ENCODE measurements around the gene ROR2.
A peak's percentile ranks its signal among the peaks of the same experiment; 100 is the strongest.

ROR2 gene

DNA sequence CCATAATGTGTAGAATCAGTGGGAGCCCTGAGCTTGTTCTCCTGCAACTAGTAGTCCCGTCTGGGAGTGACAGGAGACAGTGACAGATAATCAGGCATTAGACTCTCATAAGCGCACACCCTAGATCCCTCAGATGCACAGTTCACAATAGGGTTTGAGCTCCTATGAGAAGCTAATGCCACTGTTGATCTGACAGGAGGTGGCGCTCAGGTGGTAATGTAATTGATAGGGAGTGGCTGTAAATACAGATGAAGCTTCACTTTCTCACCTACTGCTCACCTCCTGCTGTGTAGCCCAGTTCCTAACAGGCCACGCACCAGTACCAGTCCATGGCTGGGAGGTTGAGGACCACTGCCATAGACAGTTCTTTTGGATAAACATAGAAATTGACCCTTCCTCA lies 188.7 kb downstream of the ROR2 start:
- DNase-seq (ENCODE audit: insufficient read length, low spot score): no peak
- FAIRE-seq: no peak

DNA sequence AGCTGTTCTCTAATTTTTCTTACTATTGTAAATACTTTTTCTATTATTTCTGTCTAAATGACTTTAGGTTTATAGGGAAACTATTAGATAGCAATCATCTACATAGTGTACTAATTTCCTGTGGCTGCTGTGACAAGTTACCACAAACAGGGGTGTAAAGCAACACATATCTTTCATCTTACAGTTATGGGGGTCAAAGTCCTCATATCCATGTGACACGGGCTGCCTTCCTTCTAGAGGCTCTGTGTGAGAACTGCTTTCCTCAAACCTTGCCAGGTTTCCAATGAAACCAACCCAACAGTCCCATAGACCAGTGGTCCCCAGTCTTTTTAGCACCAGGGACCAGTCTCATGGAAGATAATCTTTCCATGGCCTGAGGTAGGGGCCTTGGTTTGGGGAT lies 189.1 kb downstream of the ROR2 start:
- DNase-seq (ENCODE audit: insufficient read length, low spot score): no peak
- no peak for FAIRE-seq

DNA sequence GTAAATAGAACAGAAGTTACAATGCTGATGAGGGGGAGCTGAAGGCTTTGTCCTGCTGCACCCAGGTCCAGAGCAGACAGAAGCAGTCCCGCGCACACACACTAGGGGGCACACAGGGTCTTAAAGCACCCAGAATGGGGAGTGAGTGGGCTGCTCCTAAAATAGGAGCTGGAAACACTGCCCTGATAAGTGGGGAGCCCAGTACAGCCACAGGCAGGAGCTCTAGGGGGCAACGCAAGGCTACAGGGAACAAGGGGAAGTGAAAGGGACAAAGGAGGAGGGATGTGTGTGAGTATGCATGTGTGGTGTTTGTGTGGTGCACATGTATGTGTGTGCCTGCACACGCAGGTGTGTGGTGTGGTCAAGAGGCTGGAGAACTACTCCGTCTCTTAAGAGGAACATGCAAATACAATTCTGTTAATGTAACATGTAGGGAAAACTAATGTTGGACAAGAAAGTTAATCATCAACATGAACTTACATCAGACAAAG lies 191.5 kb downstream of the ROR2 start:
- FAIRE-seq (no peak), DNase-seq (ENCODE audit: insufficient read length, low spot score) (peak; percentile 50)

DNA sequence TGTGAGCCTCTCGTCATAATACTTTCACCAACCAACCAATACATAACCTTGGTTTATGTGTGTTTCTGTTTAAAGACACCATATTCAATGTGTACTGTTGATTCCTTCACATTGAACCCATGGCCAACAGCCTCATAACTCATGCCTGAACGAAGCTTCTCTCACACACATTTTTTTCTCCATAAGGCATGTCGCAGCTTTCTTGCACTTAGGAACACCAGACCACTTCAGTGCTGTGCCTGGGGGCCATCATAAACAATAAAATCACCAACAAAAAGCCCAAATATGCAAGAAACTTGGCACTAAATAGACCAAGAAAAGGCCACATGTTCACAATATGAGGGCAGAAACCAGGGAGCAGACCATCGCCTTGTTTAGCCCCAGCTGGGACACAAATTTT lies 192.2 kb downstream of the ROR2 start:
- no peak for FAIRE-seq

DNA sequence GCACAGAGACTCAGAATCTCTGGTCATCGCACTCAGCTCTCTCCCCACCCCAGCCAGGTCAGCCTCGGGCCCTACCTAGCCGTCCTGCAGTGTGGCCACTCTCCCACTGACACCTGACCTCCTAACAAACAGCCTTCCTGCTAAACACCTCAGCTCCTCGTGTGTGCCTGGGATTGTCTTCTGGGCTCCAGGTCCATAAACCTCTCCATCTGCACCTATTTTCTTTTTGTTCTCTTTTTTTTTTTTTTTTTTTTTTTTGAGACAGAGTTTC lies 193.6 kb downstream of the ROR2 start:
- no peak for DNase-seq (ENCODE audit: insufficient read length, low spot score)
- FAIRE-seq: no peak

More for the DNA sequence above, 192.2 kb downstream of the ROR2 start:
- no peak for DNase-seq (ENCODE audit: insufficient read length, low spot score)

DNA sequence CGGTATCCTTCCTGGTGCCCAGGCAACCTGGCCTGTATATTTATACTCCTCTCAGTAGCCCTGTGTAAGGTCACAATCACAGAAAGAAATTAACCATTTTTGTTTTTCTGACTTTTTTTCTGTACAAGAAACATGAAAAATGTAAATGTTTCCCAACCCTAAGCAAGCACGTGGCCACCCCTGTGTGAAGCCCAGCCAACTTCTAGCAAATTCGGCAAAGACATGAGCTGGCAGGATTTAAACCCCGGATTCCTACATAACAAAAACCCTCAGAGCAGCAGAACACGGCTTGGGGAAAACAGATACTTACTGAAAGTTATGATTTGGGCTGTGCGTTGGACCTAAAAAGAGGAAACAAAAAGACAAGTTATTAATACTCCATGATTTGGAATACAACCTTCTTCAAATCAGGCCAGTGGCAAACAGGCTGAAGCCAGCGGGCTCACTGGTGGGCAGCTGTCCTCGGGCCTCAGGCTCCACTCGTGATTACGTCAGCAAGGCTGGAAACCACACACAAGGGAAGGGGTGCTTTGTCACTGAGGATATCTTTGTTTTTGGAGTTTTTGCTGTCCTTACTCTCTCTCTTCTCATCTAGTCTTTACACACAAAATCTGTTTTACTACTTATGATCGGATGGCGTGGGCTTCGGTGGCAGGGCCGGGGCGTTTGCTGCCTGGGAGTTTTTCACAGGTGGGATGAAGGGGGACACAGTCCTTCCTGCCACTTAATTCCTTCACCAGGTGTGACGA lies 194.1 kb downstream of the ROR2 start:
- DNase-seq (ENCODE audit: insufficient read length, low spot score): no peak
- no peak for FAIRE-seq

DNA sequence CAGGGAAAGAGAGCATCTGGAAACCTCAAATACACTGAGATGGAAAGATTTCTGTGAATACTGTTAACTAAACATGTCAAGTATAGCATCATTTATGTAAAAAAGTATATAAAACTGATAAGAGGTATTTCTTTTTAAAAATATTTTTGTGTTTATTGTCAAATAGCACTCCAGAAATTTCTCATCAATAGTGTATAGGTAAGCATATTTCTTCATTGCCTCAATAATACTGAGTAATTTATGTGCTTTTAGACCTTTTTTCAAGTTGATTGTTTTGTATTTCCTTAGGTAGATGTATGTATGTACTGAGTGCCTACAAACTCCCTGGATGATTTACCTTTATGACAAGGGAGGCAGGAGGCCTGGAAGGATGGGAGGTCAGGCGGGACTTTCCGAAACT lies 196.3 kb downstream of the ROR2 start:
- DNase-seq (ENCODE audit: insufficient read length, low spot score): no peak

DNA sequence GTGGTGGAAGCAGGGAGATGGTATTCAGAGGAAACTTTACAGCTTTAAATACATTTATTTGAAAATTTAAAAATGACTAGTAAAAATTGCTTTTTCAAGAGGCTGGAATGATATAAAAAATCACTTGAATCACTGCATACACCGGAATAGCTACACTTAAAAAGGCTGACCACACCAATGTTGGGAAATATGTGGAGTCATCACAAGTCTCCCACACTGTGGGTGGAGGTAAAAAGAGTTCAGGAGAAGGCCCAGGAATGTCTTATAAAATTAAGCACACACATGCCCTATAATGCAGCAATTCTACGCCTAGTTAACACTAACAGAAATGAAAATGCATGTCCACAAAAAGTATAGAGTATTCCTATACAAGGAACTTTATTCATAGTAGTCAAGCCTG lies 198.1 kb downstream of the ROR2 start:
- DNase-seq (ENCODE audit: insufficient read length, low spot score) (no peak), FAIRE-seq (no peak)

More for the DNA sequence above, 196.3 kb downstream of the ROR2 start:
- no peak for FAIRE-seq

DNA sequence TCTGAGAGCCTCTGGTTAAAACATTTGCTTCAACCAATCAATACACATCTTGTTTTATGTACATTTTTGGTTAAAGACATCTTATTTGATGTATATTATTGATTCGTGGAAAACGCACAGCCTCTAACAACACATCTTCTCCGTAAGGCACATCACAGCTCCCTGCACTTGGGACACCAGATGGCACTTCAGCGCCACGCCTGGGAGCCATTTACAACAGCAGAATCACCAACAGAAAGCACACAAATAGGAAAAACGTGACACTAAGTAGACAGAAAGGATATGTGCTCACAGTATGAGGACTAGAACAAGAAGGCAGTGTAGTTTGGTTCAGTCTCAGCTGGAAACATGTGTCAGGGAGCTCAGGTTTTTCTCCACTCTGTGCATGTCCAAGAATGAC lies 199.7 kb downstream of the ROR2 start:
- no peak for FAIRE-seq
- no peak for DNase-seq (ENCODE audit: insufficient read length, low spot score)

DNA sequence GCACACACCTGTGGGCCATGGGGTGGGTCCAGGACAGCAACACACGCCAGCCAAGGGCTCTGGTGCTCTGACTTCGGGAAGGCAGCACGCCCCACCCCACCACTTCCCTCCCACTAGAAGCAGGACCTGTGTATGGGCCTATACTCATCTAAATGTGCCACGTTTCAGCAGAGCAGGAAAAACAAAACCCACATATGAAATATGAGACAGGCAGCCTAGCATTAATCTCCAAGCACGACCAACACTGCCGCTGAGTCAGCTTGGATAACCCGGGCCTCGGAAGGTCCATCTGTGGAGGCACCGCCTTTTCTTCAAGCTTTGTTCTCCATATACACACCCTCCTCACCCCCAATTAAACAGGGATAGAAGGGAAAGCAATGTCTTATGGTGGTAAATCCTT lies 203.1 kb downstream of the ROR2 start:
- FAIRE-seq (no peak), DNase-seq (ENCODE audit: insufficient read length, low spot score) (no peak)

DNA sequence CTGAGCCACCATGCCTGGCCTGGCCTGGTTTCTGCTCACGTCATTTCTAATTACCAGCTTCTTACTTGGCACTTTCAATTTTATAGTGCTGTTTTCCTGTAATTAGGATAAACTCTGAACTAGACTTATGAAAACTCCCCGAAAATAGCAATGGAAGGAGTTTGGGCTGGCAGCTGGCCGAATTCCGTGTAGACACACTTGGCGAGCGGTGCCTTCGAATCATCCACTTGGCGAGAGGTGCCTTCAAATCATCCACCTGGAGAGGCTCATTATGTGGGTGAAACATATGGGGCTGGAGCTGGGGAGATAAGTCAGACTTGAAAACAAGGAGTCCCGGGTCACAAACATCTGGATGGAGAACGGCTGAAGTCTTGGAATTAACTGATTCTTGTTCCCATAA lies 203.7 kb downstream of the ROR2 start:
- DNase-seq (ENCODE audit: insufficient read length, low spot score) (no peak), FAIRE-seq (no peak)

DNA sequence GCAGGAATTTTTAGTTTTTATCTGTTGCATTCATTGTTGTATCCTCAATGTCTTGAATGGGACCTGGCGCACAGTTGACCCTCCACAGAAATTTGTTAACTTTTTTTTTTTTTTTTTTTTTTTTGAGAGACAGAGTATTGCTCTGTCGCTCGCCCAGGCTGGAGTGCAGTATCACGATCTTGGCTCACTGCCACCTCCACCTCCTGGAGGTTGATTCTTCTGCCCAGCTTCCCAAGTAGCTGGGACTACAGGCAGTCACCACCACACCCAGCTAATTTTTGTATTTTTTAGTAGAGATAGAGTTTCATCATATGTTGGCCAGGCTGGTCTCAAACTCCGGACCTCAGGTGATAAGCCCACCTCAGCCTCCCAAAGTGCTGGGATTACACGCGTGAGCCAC lies 205.9 kb downstream of the ROR2 start:
- DNase-seq (ENCODE audit: insufficient read length, low spot score) (no peak), FAIRE-seq (no peak)

DNA sequence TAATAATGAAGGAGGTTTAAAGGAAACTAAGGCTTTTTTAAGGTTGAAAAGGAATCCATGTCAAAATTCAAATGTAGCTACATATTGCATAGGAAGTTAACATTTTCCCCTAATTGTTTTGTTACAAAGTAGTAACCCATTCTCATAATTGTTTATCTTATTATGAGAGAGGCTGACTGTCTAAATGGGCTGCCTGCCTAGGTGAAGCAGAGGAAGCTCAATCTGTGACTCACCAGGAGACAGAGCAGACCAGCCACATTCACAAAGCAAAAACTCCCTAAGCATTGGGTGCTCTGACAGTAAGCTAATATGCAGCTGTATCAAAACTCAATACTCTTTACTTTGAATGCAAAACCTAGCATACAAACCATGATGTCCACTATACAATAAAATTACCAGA lies 208.5 kb downstream of the ROR2 start:
- no peak for DNase-seq (ENCODE audit: insufficient read length, low spot score)
- FAIRE-seq: no peak

DNA sequence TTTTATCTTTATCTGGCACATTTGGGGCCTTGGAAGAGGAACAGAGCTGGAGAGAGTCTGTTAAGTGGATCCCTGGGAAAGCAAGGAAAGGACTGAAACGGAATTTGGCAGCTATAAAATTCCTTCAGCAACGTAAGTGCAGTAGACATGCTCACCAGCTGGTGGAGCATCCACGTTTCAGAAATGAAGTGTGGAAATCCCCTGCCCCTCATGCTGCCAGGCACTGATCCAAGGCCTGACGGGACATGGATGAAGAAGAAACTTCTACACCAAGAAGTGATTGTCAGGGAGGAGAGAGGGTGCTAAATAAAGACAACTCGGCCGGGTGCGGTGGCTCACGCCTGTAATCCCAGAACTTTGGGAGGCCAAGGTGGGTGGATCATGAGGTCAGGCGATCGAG lies 209.3 kb downstream of the ROR2 start:
- no peak for DNase-seq (ENCODE audit: insufficient read length, low spot score)
- no peak for FAIRE-seq

DNA sequence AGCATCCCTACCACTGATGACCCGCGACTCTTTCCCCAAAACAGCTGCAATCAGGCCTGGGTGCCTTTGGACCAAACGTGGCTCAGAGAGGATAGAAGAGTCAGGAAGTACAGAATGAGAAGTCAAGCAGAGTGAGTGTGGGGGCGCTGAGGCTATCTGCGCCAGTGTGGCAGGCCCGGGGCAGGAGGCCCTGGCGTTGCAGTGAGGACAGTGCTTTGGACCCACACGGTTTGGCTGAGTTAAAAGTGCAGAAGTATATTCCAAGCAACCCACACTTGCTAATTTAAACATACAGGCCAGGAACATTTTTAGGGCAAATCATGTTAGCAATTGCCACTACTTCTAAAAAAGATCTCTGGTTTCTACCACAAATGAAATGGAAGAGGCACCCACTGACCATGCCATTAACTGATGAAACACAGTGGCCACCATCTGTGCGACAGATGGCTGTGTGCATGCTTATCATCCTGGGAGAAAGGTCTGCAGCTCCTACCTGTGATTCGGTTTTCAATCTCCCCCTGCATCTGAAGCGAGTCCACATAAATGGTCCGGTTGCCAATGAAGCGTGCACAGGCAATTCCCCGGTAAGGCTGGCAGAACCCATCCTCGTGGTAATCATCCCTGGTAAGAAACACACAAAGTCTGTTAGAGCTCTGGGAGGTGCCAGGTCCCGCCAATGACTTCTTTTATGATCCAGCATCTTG lies 213.0 kb downstream of the ROR2 start:
- DNase-seq (ENCODE audit: insufficient read length, low spot score) (no peak), FAIRE-seq (no peak)

DNA sequence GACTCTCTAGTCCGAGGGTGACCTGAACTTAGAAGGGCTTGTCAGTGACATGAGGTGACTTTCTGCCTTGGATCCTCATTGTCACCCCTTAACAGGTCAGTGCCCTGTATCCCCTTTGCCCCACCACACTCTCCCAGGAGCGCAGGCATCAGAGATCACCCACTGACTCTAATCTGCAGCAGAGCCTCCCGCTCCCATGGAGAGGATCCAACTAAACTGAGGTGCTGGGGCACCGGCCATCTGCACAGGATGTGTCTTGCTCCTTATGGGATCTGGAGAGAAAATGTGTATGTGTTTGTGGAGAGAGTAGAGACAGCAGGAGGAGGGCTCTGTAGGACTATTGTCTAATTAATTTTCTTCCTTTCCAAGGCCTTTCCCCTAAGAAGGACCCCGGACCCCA lies 213.7 kb downstream of the ROR2 start:
- DNase-seq (ENCODE audit: insufficient read length, low spot score) (no peak), FAIRE-seq (no peak)

DNA sequence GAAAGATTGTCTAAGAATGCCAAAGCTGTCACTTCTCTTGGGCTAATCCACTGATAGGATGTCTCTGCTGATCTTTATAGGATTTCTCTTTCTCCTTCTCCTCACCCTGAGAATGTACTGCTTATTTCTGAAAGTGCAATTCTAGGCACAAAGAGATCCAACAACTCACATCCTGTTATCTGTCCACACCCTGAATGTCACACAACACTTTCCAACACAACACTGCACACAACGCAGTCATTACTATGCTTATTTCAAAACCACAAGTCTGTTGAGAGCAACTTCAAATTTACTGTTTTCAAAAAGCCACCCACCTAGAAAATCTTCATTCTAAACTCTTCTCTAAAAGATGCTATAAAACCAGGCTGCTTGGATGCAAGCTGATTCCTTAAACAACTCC lies 215.0 kb downstream of the ROR2 start:
- FAIRE-seq: no peak

DNA sequence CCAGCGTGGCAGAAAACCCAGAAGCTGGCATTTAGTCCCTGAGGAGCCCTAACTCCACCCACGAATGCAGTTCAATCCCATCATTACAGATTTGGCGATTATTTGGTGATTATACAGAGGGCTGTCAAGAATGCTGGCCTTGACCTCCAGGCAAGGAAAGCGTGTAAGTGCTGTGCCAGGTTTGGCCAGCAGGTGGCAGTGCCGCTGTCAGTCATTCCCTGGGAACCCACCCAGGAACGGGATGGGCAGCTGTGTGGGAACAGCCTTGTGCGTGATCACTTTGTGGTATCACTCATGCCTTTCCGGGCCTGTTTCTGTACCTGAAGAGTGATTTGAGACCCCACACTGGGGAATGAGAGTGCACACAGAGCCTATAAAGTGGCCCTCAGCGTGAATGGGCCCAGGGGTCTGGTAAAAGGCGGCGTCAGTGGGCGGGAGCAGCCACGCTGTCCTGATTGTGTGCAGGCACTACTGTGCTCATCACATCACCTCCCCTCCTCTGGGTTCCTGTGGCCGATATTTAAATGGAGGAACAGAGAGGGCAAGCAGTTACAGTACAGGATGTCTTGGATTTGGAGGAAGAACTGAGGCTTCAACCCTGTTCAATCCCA lies 215.6 kb downstream of the ROR2 start:
- DNase-seq (ENCODE audit: insufficient read length, low spot score) (peak; percentile 70), FAIRE-seq (peak; percentile 96)

More for the DNA sequence above, 215.0 kb downstream of the ROR2 start:
- no peak for DNase-seq (ENCODE audit: insufficient read length, low spot score)

DNA sequence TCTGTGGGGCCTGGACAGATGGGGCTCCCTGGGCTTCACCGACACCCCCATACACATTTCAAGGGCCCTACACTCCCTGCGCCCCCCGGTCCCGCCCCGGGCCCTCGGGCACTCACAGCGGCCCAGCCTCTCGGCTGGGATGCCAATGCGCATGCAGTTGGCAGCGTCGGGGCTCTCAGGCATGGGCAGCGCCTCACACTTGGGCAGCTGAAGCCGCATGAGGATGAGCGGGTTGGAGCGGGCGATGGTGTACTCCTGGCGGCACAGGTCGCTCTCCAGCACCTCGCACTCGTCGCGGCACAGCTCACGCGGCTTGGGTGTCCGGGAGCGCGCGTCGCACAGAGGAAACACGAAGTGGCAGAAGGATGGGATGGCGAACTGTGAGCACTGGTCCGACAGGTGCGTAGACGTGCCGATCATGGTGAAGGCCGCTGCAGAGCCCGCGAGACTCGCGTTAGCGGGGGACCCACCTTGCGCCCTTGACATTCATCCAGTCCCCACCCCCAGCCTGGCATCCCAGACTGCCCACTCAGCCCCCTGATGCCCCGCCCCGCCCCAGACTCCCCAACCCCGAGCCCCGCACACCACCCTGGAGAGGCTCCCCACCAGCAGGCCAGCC lies 216.9 kb downstream of the ROR2 start:
- DNase-seq (ENCODE audit: insufficient read length, low spot score): no peak

DNA sequence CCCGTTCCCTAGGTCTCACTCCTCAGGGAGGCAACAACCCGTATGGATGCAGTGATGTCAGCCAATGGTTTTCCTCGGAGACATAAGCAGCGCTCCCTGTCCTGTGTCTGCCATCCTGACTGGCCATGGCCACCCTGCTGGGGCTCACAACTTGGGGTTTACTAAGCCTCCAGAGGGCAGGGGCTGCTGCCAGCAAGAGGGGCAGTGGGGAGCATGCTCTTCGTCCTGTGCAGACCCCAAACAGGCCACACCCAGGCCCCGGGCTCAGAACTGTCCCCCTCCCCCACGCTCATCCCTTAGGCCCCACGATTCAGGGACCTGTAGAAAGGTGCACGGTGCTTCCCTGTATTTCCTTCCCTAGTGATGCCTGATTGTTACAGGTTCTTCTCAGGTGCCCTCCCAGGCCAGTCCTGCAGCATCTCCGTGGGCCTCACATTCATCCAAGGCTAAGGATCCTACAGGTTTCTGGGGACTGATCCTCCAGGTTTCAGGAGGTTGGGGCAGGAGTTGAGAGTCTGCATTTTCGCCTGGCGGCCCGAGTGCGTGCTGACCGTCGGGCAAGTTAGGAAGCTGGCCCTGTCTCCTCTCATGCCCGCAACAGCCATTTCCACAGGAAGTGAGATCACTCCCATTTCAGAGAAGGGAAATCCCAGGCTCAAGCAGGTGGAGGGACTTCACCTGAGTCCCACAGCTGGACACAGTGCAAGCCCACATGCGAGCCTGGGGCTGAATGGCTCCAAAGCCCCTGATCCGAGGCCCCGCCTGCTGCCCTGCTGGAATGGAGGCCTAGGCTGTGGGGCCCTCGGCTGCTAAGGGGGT lies 217.6 kb downstream of the ROR2 start:
- FAIRE-seq (no peak), DNase-seq (ENCODE audit: insufficient read length, low spot score) (no peak)

More for the DNA sequence above, 216.9 kb downstream of the ROR2 start:
- FAIRE-seq: no peak

DNA sequence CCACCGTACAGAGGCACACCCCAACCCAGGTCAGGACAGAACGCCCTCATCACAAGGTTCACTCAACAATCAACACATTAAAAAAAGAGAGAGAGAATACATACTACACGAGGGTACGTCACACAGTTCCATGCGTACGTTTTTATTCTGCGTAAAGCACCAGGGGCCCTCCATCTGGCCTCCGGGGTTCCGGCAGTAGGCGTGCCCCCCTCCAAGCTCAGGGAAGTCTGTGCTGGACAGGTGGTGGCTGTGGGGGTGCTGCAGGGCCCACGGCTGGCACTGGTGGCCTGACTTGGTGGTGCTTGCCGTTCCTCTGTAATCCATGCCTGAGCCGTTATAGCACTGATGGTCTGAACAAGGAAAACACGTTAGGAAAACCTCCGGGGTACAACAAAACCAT lies 219.2 kb downstream of the ROR2 start:
- DNase-seq (ENCODE audit: insufficient read length, low spot score): no peak
- no peak for FAIRE-seq

Data from GM19239 (cell line).